ENCODE data around the gene COL10A1.
"Not testable (repeated sequence)": the region's sequence is repeated elsewhere in the genome, so short reads cannot be mapped to it uniquely, and the experiment has no call there.

COL10A1 gene

DNA sequence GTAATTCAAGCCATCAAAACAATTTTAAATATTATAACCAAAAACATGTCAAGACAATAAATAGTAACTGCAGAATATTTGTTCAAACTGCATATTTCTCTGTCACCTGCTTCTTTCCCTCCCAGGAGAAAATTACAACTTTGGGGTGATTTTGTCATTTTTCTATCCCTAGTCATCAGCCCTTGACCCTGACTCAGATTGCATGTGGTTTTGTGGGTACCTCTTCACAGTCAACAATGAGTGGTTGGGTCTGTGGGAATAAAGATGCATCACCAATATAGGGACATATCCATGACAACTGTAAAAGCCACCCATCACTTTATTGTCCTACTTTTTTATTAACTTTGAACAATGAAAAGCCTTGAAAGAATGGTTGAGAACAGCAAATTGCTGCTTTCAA is 7.3 kb downstream of the COL10A1 start:
- DNase-seq = no peak

DNA sequence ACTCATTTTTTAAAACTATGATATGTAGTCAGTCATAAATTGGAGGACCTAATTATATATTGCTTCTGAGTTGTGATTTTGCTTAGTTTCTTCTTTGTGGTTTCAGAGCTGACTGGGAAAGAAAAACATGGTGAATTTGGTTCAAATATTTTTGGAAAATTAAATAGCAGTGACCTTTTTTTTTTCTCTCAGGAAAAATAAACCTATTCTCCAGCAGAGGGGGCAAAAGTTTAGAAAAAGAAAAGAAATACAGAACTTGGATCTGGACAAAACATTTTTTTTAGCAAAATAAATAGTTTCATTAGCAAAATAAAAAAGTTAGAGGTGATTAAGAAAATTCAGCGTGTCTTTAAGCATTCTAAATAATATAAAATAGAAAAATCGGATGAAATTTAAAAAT is 10.2 kb downstream of the COL10A1 start:
- no peak for DNase-seq

DNA sequence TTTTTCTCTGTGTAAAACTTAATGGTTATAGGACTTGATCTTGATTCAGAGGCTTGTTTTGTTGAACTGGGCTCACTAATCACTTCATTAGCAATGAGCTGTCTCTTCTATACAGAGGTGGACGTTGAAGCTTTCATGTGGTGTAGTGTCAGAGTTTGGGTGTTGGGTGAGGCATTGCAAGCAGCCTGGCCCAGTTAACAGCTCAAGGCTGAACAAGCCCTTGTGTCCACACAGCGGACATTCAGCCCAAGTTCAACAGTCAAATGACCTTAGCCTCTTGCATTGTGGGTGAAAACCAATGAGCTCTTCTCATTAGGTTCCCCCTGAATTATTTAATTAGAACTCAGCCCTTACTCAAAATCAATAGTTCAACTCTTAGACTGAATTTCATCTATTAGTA is 12.5 kb downstream of the COL10A1 start:
- DNase-seq = no peak

DNA sequence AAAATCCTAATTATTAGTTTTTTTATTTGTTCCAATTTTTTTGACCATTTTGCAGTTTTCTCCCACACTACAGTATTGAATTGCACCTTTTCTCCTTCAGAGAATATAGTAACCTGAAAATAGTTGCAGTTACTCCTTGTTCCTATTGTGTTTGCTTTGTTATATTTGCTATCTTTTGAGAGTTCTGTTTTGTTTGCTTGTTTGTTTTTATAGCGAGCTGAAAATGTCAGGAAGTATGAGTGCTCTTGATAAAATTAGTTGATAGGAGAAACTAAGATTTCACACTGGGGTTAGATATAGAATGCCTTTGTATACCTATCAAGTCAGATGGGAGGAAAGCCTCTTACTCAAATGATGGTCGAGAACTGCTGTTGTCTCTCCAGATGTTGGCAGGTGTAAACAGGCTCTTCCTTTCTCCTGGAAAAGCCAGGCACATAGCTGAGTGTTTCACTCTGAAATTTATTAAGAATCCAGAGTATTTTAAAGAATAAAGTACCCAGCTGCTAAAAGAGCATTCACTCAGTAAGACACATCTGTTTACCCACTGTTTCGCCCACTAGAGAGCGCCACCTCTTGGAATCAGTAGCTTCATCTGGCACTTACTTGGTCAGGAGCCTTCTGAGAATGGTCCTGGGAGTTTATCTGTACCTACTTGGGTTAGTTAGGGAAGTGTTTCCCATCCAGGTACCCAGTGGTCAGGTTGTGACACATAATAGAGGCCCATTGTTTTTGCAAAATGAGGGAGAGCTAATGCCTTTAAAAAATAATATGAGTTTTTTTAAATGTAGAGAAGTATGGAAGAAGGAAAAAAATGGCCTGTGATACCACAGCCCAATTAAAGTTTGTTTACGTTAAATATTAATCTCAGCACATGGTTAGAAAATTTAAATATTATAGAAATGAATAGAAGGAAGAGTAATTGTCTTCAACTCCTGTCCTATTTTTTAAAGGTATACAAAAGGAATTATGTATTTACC is 14.1 kb downstream of the COL10A1 start:
- peak; percentile 26 for DNase-seq

DNA sequence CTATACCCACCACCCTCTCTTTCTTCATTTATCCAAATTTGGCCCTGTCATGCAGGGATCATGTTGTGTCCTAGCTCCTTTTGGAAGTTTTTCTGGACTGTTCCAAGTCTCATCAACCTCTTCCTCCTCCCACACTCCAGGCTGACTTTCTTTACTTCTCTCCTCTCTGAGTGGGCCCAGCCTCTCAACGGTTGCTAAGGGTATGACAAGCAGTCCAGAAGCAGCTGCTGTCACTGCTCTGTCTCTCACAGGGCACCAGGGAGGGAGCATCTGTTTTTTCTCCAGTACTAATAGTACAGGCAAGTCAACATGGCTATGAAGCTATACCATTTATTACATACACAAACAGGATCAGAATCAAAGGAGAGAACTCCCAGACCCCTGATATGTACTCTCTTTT is 17.1 kb downstream of the COL10A1 start:
- no peak for DNase-seq

DNA sequence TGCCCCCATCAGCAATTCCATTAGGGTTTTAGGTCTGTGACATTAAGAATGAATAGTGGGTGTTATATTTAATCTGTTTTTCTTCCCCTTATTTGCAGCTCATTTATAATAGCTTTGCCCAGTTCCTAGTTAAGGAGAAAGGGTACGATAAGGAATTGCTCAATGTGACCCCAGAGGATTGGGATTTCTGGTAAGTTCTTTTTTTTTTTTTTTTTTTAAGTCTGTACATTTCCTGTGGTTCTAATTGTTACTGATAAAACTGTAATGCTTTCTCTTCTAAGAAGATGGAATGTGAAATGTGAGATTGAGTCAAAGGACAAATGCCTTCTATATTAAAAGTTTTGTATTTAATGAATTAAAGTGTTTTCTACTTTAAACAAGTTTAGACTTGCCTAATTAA is 19.8 kb downstream of the COL10A1 start:
- no peak for DNase-seq

DNA sequence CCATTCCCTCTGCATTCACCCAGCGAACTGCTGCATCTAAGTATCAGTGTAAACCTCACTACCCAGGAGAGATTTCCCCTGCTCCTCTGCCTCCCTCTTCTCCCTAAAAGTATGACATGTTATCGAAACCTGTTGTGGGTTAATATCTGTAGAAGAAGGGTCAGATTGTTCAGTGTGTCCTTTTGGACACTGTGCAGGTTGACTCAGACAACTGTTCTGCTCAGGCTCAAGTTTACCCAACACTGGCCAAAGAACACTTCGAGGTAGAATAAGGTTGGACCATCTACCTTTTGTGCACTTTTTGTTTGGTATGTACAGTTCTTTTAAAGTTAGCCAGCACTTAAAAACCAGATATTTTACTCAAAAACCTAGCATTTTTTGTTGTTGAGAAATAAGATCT is 20.7 kb downstream of the COL10A1 start:
- no peak for DNase-seq

DNA sequence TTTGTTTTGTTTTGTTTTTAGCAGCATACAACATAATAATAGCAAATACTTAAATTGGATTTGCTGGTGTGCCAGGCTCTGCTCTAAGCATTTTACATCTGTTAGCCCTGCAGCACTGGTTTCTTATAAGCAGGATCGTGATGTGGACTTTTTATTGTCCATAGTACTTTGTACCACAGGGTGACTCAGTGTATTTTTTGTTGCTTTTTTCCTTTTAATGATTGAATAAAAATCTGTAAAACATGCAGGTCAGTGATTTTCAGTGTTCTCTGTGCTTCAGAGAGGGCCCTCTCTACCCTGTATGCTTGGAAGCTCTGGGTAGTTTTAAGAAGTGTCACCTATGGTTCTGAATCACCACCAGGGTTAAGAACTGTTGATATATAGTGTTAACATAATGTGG is 21.3 kb downstream of the COL10A1 start:
- DNase-seq = no peak

DNA sequence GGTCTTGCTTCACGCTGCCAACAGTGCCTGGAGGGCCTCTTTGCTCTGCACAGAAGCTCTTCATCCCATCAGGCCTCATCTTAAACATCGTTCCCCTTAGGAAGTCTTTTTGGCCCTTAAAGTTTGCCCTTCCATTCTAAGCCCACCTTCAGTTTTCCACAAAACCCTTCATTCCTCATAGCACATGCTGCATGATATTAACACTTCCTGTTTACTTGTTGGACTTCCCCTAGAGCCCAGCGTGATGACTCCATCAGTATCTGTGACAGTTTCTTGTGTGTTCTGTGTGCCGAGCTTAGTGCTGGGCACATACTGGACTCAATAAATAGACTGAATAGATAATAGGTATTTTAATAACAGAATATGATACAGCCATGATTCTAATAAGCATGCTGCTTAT is 23.1 kb downstream of the COL10A1 start:
- peak; percentile 20 for DNase-seq

DNA sequence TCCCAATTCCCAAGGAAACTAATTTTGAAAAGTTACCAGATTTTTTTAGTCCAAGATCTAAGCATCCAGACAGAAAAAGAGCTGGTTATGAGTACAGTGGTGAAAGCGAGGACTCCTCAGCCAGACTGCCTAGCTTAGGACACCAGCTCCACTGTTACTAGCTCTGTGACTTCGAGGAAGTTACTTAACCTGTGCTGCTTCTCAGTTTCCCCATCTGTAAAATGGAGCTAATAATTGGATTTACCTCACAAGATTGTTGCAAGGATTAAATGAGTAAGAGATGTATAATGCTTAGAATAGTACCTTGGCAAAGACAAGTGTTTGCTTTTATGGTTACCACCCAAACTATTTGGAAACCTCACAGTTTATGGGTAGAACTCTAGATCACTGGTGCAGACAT is 24.1 kb downstream of the COL10A1 start:
- no peak for DNase-seq

DNA sequence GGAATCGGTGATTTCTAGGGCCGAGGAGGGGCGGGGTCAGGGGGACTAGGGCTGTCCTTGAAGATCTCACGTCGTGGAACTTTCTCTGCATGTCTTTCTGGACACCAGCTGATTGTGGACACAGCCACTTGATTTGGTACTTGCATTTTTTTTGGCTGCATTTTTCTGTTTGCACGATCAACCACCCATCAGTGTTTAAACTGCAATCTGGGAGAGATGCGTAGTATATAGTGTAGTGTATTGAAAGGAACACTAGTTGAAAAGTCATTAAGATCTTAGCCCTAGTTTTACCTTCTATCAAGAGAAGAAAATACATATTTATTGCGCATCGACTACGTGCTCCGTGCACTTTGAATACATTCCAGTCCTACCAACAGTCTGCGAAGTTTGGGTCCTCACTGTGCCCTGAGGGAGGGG is 24.6 kb downstream of the COL10A1 start:
- DNase-seq = no peak

DNA sequence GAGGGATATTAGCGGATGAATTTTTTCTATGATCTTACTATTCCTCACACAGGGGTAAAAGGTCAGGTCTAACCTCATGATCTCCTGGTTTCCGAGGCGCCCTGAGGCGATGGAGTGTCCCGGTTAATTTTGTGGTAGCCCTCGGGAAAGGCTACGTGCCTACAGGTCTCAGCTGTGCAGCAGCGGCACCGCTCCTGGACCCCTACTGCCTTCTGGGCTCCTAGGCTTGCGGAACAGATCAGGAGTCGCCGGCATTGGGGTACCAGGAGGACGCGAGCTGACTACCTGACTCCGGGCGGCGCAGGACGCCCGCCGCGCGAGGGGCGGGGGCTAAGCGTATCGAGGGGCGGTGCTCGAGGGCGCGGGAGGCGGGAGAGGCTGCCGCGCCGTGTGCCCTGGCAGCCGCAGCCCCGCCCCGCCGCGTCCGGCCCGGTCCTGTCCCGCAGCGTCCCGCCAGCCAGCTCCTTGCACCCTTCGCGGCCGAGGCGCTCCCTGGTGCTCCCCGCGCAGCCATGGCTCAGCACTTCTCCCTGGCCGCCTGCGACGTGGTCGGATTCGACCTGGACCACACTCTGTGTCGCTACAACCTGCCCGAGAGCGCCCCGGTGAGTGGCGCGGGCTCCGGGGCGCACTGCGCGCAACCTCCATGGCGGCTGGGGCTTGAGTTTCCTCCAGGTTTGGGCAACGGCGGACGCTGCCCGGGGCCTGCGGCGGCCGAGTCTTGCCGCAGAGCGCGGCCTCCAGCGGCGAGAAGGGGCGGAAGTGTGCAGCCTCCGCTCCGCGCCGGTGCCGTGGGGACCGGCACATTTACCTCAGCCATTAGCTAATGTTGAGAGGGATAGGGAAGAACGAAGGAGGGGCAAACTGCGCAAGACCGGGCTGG is 25.3 kb downstream of the COL10A1 start, which contains the start of gene NT5DC1:
Gene NT5DC1, plus strand, starts transcription at position 435 of the 883 bp plus-strand sequence. Its CDS starts 78 bp downstream, at position 513.
- DNase-seq = peak; percentile 78

DNA sequence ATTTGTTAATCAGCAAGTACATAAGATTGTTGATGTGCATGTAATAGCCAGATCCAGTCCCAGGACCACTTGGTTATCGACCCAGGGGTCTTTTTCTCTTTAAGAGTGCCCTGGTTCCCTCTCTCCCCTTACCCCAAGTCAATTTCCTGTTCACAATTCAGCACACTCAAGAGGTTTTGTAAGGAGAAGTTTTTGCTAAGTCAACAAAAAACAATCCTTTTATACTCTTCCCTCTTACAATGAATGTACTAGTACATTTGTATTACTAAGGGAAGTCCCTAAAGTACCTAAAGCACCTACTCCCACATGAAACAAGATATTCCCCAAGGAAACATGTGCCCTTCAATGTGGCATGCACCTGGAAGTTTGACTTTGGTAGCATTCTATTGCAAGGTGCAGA is 26.9 kb downstream of the COL10A1 start:
- DNase-seq = no peak

DNA sequence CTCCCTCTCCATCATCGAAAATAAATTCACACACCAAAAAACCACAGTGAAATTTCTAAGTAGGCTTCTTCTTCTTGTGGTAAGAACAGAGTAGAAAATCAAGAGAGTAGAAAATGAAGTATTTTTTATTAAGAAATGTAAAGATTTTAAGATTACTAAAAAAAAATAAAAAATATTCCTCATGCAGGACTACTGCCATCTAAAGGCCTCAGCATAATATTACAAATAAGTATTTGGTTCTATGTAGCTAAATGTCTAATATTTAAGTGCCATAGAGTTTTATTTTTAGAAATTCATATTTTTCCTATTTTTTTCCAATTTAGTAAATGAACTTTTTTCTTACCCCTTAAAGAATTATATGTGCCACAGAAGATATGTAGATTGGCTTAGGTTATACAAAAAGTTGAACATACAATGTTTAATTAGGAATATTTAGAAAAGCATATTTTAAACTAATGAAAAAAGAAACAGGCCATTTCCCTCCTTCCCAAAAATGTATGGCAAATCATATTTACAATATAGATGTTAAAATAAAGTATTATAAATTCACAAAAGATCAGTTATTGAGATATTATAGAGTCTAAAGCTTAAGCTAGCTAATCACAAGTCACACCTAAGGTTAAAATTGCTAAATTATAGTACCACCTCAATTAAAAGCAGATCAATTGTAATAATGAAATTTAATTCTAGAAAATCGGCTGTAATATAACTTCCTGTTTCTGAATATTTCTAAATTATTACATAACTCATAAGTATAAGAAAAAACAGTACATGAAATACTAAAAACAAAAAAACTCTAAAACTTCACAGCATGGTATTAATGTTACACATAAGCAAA is 28.7 kb downstream of the COL10A1 start:
- DNase-seq = peak; percentile 11

DNA sequence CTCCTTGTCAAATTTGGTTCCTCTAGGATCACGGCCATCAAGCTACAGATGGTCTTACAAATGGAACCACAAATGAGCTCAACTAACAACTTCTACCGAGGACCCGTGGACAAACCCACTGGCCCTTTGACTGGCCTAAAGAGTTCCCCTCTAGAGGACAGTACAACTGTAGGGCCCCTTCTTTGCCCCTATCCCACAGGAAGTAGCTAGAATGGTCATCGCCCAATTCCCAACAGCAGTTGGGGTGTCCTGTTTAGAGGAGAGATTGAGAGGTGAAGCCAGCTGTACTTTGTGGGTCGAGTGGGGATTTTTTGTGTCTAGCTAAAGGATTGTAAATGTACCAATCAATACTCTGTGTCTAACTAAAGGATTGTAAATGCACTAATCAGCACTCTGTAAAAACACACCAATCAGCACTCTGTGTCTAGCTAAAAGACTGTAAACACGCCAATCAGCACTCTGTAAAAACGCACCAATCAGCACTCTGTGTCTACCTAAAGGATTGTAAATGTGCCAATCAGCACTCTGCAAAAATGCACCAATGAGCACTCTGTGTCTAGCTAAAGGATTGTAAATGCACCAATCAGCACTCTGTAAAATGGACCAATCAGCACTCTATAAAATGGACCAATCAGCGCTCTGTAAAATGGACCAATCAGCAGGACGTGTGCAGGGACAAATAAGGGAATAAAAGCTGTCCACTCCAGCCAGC is 29.7 kb downstream of the COL10A1 start:
- not testable (repeated sequence) for DNase-seq

DNA sequence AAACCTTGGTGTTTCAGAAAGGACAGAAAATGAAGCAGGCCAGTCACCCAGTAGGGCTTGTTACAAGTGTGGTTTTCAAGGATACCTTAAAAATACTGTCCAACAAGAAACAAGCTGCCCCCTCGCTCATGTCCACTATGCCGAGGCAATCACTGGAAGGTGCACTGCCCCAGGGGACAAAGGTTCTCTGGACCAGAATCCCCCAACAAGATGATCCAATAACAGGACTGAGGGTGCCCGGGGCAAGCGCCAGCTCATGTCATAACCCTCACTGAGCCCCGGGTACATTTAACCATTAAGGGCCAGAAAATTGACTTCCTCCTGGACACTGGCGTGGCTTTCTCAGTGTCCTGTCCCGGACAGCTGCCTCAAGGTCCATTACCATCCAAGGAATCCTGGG is 31.9 kb downstream of the COL10A1 start:
- no peak for DNase-seq

DNA sequence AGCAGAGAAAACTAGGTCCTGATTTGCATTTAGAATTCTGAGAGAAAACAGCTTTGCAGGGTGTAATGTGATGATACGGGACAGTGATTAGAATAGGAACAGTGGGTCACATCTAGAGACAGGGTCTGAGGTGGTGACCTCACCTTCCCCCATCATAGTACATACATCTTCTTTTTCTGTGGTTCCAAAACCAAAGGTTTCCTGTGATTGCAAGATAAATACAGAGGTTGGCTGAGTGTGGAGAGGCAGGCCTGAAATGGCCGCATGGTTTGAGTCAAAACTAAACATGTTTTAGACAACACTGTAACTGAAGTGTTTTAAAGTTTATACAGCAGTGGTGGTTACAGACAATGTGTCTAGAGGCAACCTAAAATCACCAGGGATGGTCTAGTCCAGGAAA is 35.7 kb downstream of the COL10A1 start:
- no peak for DNase-seq

DNA sequence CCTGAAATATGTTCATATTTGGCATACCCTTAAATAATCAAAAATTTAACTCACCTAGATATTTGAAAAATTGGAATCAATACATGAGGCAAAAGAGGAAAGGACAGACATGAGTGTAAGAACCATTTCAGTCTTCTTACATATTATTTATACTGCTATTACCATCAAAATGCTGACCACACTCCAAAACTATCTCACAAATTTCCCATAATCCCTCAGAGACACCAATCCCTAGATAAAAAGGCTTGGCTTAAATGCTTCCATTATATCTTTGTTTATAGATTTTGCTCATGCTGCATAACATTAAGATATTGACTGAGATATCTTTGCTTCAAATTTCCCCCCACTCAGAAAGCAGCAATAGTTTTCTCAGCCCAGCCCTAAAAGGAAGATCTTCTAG is 37.0 kb downstream of the COL10A1 start:
- no peak for DNase-seq

DNA sequence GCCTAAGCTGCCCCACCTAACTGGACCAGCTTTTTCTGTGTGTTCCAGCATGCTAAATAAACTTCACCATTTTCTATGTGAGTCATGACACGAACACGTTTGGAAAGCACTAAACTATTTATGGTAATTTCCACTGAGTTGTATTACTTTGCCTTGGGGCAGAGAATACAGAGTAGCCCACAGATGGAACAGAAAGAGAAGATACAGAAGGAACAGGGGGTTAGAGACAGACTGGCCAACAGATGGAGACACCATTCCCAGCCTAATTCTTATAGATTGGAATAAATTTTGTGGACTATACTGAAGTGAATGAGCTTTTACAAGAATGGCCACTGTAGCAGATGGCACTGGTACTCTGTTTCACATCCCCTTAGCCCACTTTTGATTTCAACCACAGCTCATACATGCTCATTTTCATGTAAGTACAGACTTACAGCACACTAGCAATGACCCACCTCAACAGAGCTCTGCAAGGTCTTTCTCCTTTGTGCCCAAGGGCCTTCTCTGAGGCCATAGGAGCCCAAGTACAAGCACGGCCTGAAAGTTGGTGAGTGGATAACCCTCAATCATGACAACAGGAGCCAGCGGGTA is 38.4 kb downstream of the COL10A1 start:
- no peak for DNase-seq

DNA sequence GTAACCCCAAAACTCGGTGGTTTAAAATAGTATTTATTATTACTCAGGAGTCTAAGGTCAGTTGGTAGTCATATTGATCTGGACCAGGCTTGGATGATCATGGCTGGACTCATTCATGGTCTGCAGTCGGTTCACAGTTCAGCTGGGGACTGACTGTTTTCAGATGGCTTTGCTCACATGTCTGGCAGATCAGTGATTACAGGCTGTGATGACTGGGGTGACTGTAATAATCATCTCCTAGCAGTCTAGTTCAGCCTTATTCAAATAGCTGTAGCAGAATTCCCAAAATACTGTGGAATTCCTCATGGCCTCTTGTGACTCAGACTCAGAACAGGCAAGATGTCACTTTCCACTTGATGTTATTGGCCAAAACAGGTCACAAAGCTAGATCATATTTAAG is 41.6 kb downstream of the COL10A1 start:
- no peak for DNase-seq

DNA sequence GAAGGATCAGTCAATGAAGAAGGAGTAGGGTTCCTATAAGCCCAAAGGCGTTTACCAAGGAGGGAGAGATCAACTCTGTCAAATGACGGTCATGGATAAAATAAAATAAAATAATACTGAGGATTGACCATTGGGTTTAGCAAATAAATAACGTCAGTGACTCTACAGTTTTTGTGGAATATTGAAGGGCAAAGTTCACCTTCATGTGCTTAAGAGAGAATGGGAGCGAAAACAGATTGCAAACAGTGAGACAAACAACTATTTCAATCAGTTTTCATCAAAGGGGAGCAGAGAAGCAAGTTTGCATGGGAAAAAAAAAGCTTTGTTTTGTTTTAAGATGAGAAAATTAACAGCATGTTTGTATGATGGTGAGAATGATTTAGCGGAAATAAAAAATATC is 42.9 kb downstream of the COL10A1 start:
- no peak for DNase-seq

DNA sequence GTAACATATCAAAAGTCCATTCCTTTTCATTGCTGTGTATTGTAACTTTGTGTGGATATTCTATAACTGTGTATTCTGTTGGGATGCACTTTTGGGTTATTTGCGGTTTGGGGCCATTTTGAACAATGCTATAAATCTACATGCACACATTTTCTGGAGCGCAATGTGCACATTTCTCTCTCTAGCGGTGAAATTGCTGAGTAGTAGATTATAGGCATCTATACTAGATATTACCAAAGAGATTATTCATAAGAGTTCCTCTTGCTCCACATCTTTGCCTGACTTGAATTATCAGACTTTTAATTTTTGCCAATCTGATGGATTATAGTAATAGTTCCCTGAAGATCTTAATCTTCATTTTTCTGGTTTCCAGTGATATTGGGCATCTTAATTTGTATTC is 47.0 kb downstream of the COL10A1 start:
- no peak for DNase-seq
